ENCODE results near the gene PHLPP2. TPM values are rescaled to one million over a fixed set of nuclear protein-coding genes. Genes with fewer than 3 reads are reported as not detected.
A peak's percentile ranks its signal among the peaks of the same experiment; 100 is the strongest.
"Not testable (repeated sequence)": the region's sequence is repeated elsewhere in the genome, so short reads cannot be mapped to it uniquely, and the experiment has no call there.

The PHLPP2 gene
- polyA plus RNA-seq, 1 experiment = 10.3 TPM

DNA sequence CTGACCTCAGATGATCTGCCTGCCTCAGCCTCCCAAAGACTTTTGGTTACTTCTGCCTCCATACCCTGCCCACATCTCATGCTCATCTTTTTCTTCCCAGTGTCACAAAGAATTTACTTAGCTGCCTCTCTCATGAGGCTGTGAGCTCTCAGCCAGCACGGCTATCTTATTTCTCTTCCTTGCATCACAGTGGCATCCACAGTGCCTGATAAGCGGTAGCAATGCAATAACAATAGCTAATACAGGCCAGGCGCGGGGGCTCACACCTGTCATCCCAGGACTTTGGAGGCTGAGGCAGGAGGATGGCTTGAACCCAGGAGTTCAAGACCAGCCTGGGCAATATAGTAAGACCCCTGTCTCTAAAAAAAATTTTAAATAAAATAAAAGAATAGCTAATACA, 114.1 kb downstream of the PHLPP2 start:
- Histone ChIP-seq H3K27me3 (ENCODE audit: control insufficient read depth, insufficient read depth, low read length) (peaks cover 3% of the 10 kb centered on the region), H3K4me3 (ENCODE audit: low read depth, low read length) (no peak overlapping the region), H3K9me3 (ENCODE audit: control insufficient read depth, insufficient read depth, low read length) (no peaks in the 10 kb centered on the region), H3K27ac (ENCODE audit: low read depth, low read length) (no peak overlapping the region)
- POLR2A ChIA-PET = no interaction called here
- DNase-seq (ENCODE audit: low read depth, low spot score) = no peak
- CTCF ChIA-PET = interaction anchor here (0.6 to 2.6 kb wide), 34 partner anchors 10 to 319 kb away, joined by 3 to 27 read pairs (median 6); partner anchors contain the start of gene TAT
- TF ChIP-seq CTCF (IDR thresholded peaks at IDR 0.05; ENCODE audit: low read depth, low read length) = no peak

- ChIA-PET CTCF (interaction anchor here (0.5 to 1.0 kb wide), 4 partner anchors 36 to 186 kb away, joined by 3 read pairs; no protein-coding TSS in a partner anchor), POLR2A (no interaction called here)
- H3K27ac ChIP-seq (ENCODE audit: low read depth, low read length) = no peak overlapping the region
Observed at GRCh38 chr16:71609066-71609465, 115.4 kb downstream of the PHLPP2 start.

GRCh38 chr16:71600822-71601221, 123.7 kb downstream of the PHLPP2 start:
- CTCF ChIA-PET = no interaction called here
- DNase-seq (ENCODE audit: low read depth, low spot score) = no peak
- no peak overlapping the region for H3K27ac ChIP-seq (ENCODE audit: low read depth, low read length)
- peaks cover 2% of the 10 kb centered on the region for H3K27me3 ChIP-seq (ENCODE audit: control insufficient read depth, insufficient read depth, low read length)
- no peaks in the 10 kb centered on the region for H3K9me3 ChIP-seq (ENCODE audit: control insufficient read depth, insufficient read depth, low read length)
- TF ChIP-seq CTCF (IDR thresholded peaks at IDR 0.05; ENCODE audit: low read depth, low read length) = no peak
- POLR2A ChIA-PET = no interaction called here
- H3K4me3 ChIP-seq (ENCODE audit: low read depth, low read length) = no peak overlapping the region

More at GRCh38 chr16:71609066-71609465, 115.4 kb downstream of the PHLPP2 start:
- no peak for DNase-seq (ENCODE audit: low read depth, low spot score)
- TF ChIP-seq CTCF (IDR thresholded peaks at IDR 0.05; ENCODE audit: low read depth, low read length) = no peak
- H3K27me3 ChIP-seq (ENCODE audit: control insufficient read depth, insufficient read depth, low read length) = peaks cover 3% of the 10 kb centered on the region
- H3K4me3 ChIP-seq (ENCODE audit: low read depth, low read length) = no peak overlapping the region
- no peaks in the 10 kb centered on the region for H3K9me3 ChIP-seq (ENCODE audit: control insufficient read depth, insufficient read depth, low read length)

DNA sequence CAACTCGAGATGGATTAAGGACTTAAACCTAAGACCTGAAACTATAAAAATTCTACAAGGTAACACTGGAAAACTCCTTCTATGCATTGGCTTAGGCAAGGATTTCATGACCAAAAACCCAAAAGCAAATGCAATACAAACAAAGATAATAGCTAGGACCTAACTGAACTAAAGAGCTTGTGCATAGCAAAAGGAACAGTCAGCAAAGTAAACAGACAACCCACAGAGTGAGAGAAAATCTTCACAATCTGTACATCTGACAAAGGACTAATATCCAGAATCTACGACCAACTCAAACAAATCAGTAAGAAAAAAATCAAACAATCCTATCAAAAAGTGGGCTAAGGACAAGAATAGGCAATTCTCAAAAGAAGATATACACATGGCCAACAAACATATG, 126.1 kb downstream of the PHLPP2 start:
- H3K4me3 ChIP-seq (ENCODE audit: low read depth, low read length); DNase-seq (ENCODE audit: low read depth, low spot score); POLR2A ChIA-PET; CTCF ChIA-PET; H3K27me3 ChIP-seq (ENCODE audit: control insufficient read depth, insufficient read depth, low read length); H3K27ac ChIP-seq (ENCODE audit: low read depth, low read length); H3K9me3 ChIP-seq (ENCODE audit: control insufficient read depth, insufficient read depth, low read length): not testable (repeated sequence)

- DNase-seq (ENCODE audit: low read depth, low spot score); H3K9me3 ChIP-seq (ENCODE audit: control insufficient read depth, insufficient read depth, low read length); H3K27me3 ChIP-seq (ENCODE audit: control insufficient read depth, insufficient read depth, low read length); H3K4me3 ChIP-seq (ENCODE audit: low read depth, low read length); H3K27ac ChIP-seq (ENCODE audit: low read depth, low read length); POLR2A ChIA-PET: not testable (repeated sequence)
- CTCF ChIA-PET = interaction anchor here (1.7 kb wide), 1 partner anchor 16 kb away, joined by 10 read pairs; no protein-coding TSS in a partner anchor
Observed at GRCh38 chr16:71595340-71595826, 129.1 kb downstream of the PHLPP2 start.

Small RNA genes within 50 kb of the gene (small RNA-seq; reads per million reads assigned to genes)
- gene RNU6-208P (ENCODE audit: insufficient read length, low read depth) = not detected
- not detected for gene SNORA70D (ENCODE audit: insufficient read length, low read depth)
- 245 reads per million, percentile 92 among the genes with 10 or more reads in this experiment for gene SNORD71 (ENCODE audit: insufficient read length, low read depth)

Other genes with a start within 250 kb of the PHLPP2 start
- 1.9 and 2.0 TPM in 2 replicates for gene ZNF19, start 235.4 kb downstream of the PHLPP2 start, polyA plus RNA-seq (2011; rRNA removed)
- not detected in 2 replicates for gene CHST4, start 198.3 kb downstream of the PHLPP2 start, polyA plus RNA-seq (2011; rRNA removed)
- not detected in 2 replicates for gene TAT, start 147.6 kb downstream of the PHLPP2 start, polyA plus RNA-seq (2011; rRNA removed)
- not detected in 2 replicates for gene MARVELD3, start 98.5 kb downstream of the PHLPP2 start, polyA plus RNA-seq (2011; rRNA removed)
- 85.8 and 90.6 TPM in 2 replicates for gene AP1G1, start 84.1 kb upstream of the PHLPP2 start, polyA plus RNA-seq (2011; rRNA removed)
- gene ATXN1L, start 121.3 kb upstream of the PHLPP2 start, polyA plus RNA-seq (2011; rRNA removed) = 11.3 and 13.7 TPM in 2 replicates
- 6.3 and 6.5 TPM in 2 replicates for gene ZNF821, start 159.5 kb upstream of the PHLPP2 start, polyA plus RNA-seq (2011; rRNA removed)
- 225 and 260 TPM in 2 replicates for gene IST1, start 170.8 kb upstream of the PHLPP2 start, polyA plus RNA-seq (2011; rRNA removed)

Measured in AG04450 (cell line).